Smooth muscle cell (in vitro differentiated cells): ENCODE results near the gene OR2AE1. TPM values are rescaled to one million over a fixed set of nuclear protein-coding genes. Genes with fewer than 3 reads are reported as not detected.

Experiments
- DNase-seq: peaks from one replicate; lab custom pipeline; 2025; ENCODE audit not compliant: unreplicated experiment; lab: John Stamatoyannopoulos, UW
- H2AFZ ChIP-seq: fragments of 200-600 bp; sonication (generic); 2 replicates; pipeline ENCODE4 v1.6.0; 2016; ENCODE audit warnings: antibody characterized with exemption, low read depth, mild to moderate bottlenecking
- H3F3A ChIP-seq: fragments of 200-600 bp; sonication (generic); 2 replicates; pipeline ENCODE4 v1.6.0; 2017; ENCODE audit warnings: antibody characterized with exemption, low read depth
- H3K27ac ChIP-seq: fragments of 200-600 bp; sonication (generic); 2 replicates; pipeline ENCODE4 v1.5.1; 2016; ENCODE audit warnings: low read depth, mild to moderate bottlenecking
- H3K27me3 ChIP-seq: fragments of 200-600 bp; sonication (generic); 2 replicates; pipeline ENCODE4 v1.6.1; 2016; ENCODE audit warnings: low read depth, mild to moderate bottlenecking
- H3K36me3 ChIP-seq: fragments of 200-600 bp; sonication (generic); 2 replicates; pipeline ENCODE4 v1.5.1; 2016; ENCODE audit warnings: low read depth
- H3K4me1 ChIP-seq: fragments of 200-600 bp; sonication (generic); 2 replicates; pipeline ENCODE4 v1.5.1; 2016; ENCODE audit warnings: low read depth
- H3K4me2 ChIP-seq: fragments of 200-600 bp; sonication (generic); 2 replicates; pipeline ENCODE4 v1.6.0; 2016; ENCODE audit warnings: mild to moderate bottlenecking
- H3K4me3 ChIP-seq: fragments of 200-600 bp; sonication (generic); 2 replicates; pipeline ENCODE4 v1.5.1; 2016; ENCODE audit warnings: mild to moderate bottlenecking
- H3K79me2 ChIP-seq: fragments of 200-600 bp; sonication (generic); 2 replicates; pipeline ENCODE4 v1.6.0; 2016; ENCODE audit warnings: low read depth, mild to moderate bottlenecking
- H3K9ac ChIP-seq: fragments of 200-600 bp; sonication (generic); 2 replicates; pipeline ENCODE4 v1.6.0; 2016; ENCODE audit warnings: low read depth
- H3K9me3 ChIP-seq: fragments of 200-600 bp; sonication (generic); replicated peaks from 2 replicates; pipeline ENCODE4 v1.5.1; 2016; ENCODE audit warnings: low read depth
- H4K20me1 ChIP-seq: fragments of 200-600 bp; sonication (generic); 2 replicates; pipeline ENCODE4 v1.6.0; 2016; ENCODE audit warnings: low read depth
- CTCF ChIP-seq: fragments of 200-600 bp; sonication (generic); IDR thresholded peaks from 2 replicates; pipeline ENCODE4 v1.5.1; 2017; ENCODE audit warnings: borderline replicate concordance, mild to moderate bottlenecking, antibody characterized with exemption; ENCODE audit not compliant: insufficient read depth, poor library complexity, severe bottlenecking
- WGBS: methylation state at CpG from one replicate; pipeline ENCODE4 v1.1.7; 2016; ENCODE audit warnings: low lambda C conversion rate; 5-methylcytosine and 5-hydroxymethylcytosine counted together
- polyA plus RNA-seq: library from polyadenylated mRNA; unstranded; fragments of >200 nt; fragmentation: Nextera tagmentation; extraction: Ambion mirVana; gene quantifications from 2 replicates; pipeline ENCODE4 v1.2.1, GENCODE V29; 2016
- total RNA-seq: library from RNA; depleted of rRNA; stranded (reverse); fragments of >200 nt; gene quantifications from 2 replicates; pipeline ENCODE4 v1.2.3, GENCODE V29; 2014

OR2AE1 gene
- total RNA-seq, result not detected in 2 replicates
- polyA plus RNA-seq, result not detected in 2 replicates

GRCh38 chr7:99876933-99877332 is at the start of gene OR2AE1:
OR2AE1 (minus strand) TSS chr7:99877033; CDS start chr7:99877033, 0 bp downstream.
- Histone ChIP-seq H3K27ac (no peak within 1 kb of the TSS), H3K4me2 (no peak within 1 kb of the TSS), H3K4me3 (no peak within 1 kb of the TSS), H3K4me1 (no peaks in the 10 kb centered on the region), H3K36me3 (no peaks in the 10 kb centered on the region), H3K27me3 (no peaks in the 10 kb centered on the region), H3K79me2 (no peaks in the 10 kb centered on the region), H4K20me1 (no peaks in the 10 kb centered on the region), H2AFZ (no peak within 1 kb of the TSS), H3K9me3 (no peaks in the 10 kb centered on the region), H3K9ac (no peak within 1 kb of the TSS), H3F3A (no peaks in the 10 kb centered on the region)
- whole genome bisulfite sequencing, result 85% methylated on average over 3 of the region's 3 CpGs
- no peak for DNase-seq
- TF ChIP-seq CTCF, result no peak

GRCh38 chr7:99926321-99926720 is 49.5 kb upstream of the OR2AE1 start:
- Histone ChIP-seq H3K4me3 (no peak overlapping the region), H3K27ac (no peak overlapping the region), H3F3A (no peaks in the 10 kb centered on the region), H3K36me3 (no peaks in the 10 kb centered on the region), H3K9me3 (no peaks in the 10 kb centered on the region), H2AFZ (no peak overlapping the region), H3K9ac (no peak overlapping the region), H4K20me1 (no peaks in the 10 kb centered on the region), H3K4me2 (no peak overlapping the region), H3K79me2 (no peaks in the 10 kb centered on the region), H3K27me3 (no peaks in the 10 kb centered on the region), H3K4me1 (no peaks in the 10 kb centered on the region)
- no peak for TF ChIP-seq CTCF
- DNase-seq, result no peak

GRCh38 chr7:99923200-99923599 is 46.4 kb upstream of the OR2AE1 start:
- Histone ChIP-seq H4K20me1 (no peaks in the 10 kb centered on the region), H3K27ac (no peak overlapping the region), H3K27me3 (no peaks in the 10 kb centered on the region), H3K4me2 (no peak overlapping the region), H3K36me3 (no peaks in the 10 kb centered on the region), H3K9me3 (no peaks in the 10 kb centered on the region), H3K9ac (no peak overlapping the region), H3K79me2 (no peaks in the 10 kb centered on the region), H3K4me1 (no peaks in the 10 kb centered on the region), H3F3A (no peaks in the 10 kb centered on the region), H2AFZ (no peak overlapping the region), H3K4me3 (no peak overlapping the region)
- 89% methylated on average over 3 of the region's 3 CpGs for WGBS
- DNase-seq, result no peak
- no peak for TF ChIP-seq CTCF

GRCh38 chr7:99920149-99920548 is 43.3 kb upstream of the OR2AE1 start:
- no peaks in the 10 kb centered on the region for H3K27me3 ChIP-seq
- H3K4me1 ChIP-seq, result no peaks in the 10 kb centered on the region
- no peaks in the 10 kb centered on the region for H3F3A ChIP-seq
- no peak overlapping the region for H3K4me3 ChIP-seq
- WGBS, result 91% methylated on average over 3 of the region's 3 CpGs
- DNase-seq, result no peak
- no peak overlapping the region for H3K27ac ChIP-seq
- H3K79me2 ChIP-seq, result no peaks in the 10 kb centered on the region
- H3K36me3 ChIP-seq, result no peaks in the 10 kb centered on the region
- H4K20me1 ChIP-seq, result no peaks in the 10 kb centered on the region
- H3K4me2 ChIP-seq, result no peak overlapping the region
- no peak for TF ChIP-seq CTCF
- H2AFZ ChIP-seq, result no peak overlapping the region
- no peak overlapping the region for H3K9ac ChIP-seq
- no peaks in the 10 kb centered on the region for H3K9me3 ChIP-seq
